HG02571 (cell line): ENCODE results near the gene SYCN.
"Not testable (repeated sequence)": the region's sequence is repeated elsewhere in the genome, so short reads cannot be mapped to it uniquely, and the experiment has no call there.

ENCODE experiments used
- ATAC-seq: cut with Tn5 transposase; IDR thresholded peaks from one replicate; pipeline ENCODE4 v1.9.1; 2021; ENCODE audit warnings: mild to moderate bottlenecking, moderate library complexity; ENCODE audit not compliant: unreplicated experiment

The SYCN gene

GRCh38 chr19:39203372-39204341 lies at the start of gene SYCN:
Gene SYCN (minus strand): TSS chr19:39204263. CDS start chr19:39204254, 9 bp downstream.
- no peak for ATAC-seq

- no peak for ATAC-seq
Observed at GRCh38 chr19:39253374-39254149, 49.5 kb upstream of the SYCN start.

GRCh38 chr19:39252458-39252857 lies 48.4 kb upstream of the SYCN start:
- no peak for ATAC-seq

GRCh38 chr19:39251846-39252245 lies 47.8 kb upstream of the SYCN start:
- ATAC-seq: no peak

GRCh38 chr19:39251081-39251480 lies 47.0 kb upstream of the SYCN start:
- no peak for ATAC-seq

- no peak for ATAC-seq
Observed at GRCh38 chr19:39248806-39249205, 44.7 kb upstream of the SYCN start, which contains the start of gene IFNL4. Gene IFNL4 (minus strand): TSS chr19:39248856.

- no peak for ATAC-seq
Observed at GRCh38 chr19:39247701-39248664, 43.9 kb upstream of the SYCN start.

- no peak for ATAC-seq
Observed at GRCh38 chr19:39246951-39247669, 43.0 kb upstream of the SYCN start.

GRCh38 chr19:39245166-39245565 lies 41.1 kb upstream of the SYCN start:
- not testable (repeated sequence) for ATAC-seq

- ATAC-seq: not testable (repeated sequence)
Observed at GRCh38 chr19:39244410-39245100, 40.5 kb upstream of the SYCN start, which contains the start of gene IFNL3. Gene IFNL3 (minus strand): TSS chr19:39245006. CDS start chr19:39244967, 39 bp downstream.

- ATAC-seq: not testable (repeated sequence)
Observed at GRCh38 chr19:39243741-39244140, 39.7 kb upstream of the SYCN start.

- no peak for ATAC-seq
Observed at GRCh38 chr19:39240421-39240820, 36.4 kb upstream of the SYCN start.

GRCh38 chr19:39238944-39239343 lies 34.9 kb upstream of the SYCN start:
- no peak for ATAC-seq

- ATAC-seq: no peak
Observed at GRCh38 chr19:39238209-39238608, 34.1 kb upstream of the SYCN start.

GRCh38 chr19:39237200-39238184 lies 33.4 kb upstream of the SYCN start:
- ATAC-seq: no peak

GRCh38 chr19:39236527-39236926 lies 32.5 kb upstream of the SYCN start:
- no peak for ATAC-seq

- ATAC-seq: no peak
Observed at GRCh38 chr19:39232708-39233107, 28.6 kb upstream of the SYCN start.
